OCI-LY1 (cell line): ENCODE measurements around the gene CDK17.

ENCODE experiments used
- H2AFZ ChIP-seq: fragments of 200-600 bp; sonication (generic), shearing (Covaris generic); 2 replicates; pipeline ENCODE4 v1.6.0; 2014; ENCODE audit warnings: antibody characterized with exemption, mild to moderate bottlenecking, low read length
- H3F3A ChIP-seq: fragments of 200-600 bp; sonication (generic), shearing (Covaris generic); 2 replicates; pipeline ENCODE4 v1.6.0; 2014; ENCODE audit warnings: mild to moderate bottlenecking, antibody characterized with exemption, low read length, moderate library complexity; ENCODE audit not compliant: insufficient read depth
- H3K27ac ChIP-seq: fragments of 200-600 bp; sonication (generic); 2 replicates; pipeline ENCODE4 v1.5.1; 2014; ENCODE audit warnings: low read length, mixed run types, mild to moderate bottlenecking, low read depth; ENCODE audit not compliant: poor library complexity, severe bottlenecking
- H3K27me3 ChIP-seq: fragments of 200-600 bp; sonication (generic); 2 replicates; pipeline ENCODE4 v1.6.0; 2014; ENCODE audit warnings: antibody characterized with exemption, mild to moderate bottlenecking, low read length, moderate library complexity; ENCODE audit not compliant: insufficient read depth
- H3K36me3 ChIP-seq: fragments of 200-600 bp; sonication (generic); 2 replicates; pipeline ENCODE4 v1.6.1; 2014; ENCODE audit warnings: mild to moderate bottlenecking, antibody characterized with exemption, low read length, moderate library complexity, mixed read lengths; ENCODE audit not compliant: insufficient read depth
- H3K4me1 ChIP-seq: fragments of 200-600 bp; sonication (generic); 2 replicates; pipeline ENCODE4 v1.5.1; 2014; ENCODE audit warnings: mild to moderate bottlenecking, low read length, moderate library complexity; ENCODE audit not compliant: insufficient read depth, severe bottlenecking
- H3K4me2 ChIP-seq: fragments of 200-600 bp; sonication (generic), shearing (Covaris generic); 2 replicates; pipeline ENCODE4 v1.6.1; 2014; ENCODE audit warnings: low read length
- H3K4me3 ChIP-seq: fragments of 200-600 bp; sonication (generic); 2 replicates; pipeline ENCODE4 v1.5.1; 2014; ENCODE audit warnings: low read length, low read depth, mild to moderate bottlenecking, mixed read lengths; ENCODE audit not compliant: poor library complexity, severe bottlenecking
- H3K79me2 ChIP-seq: fragments of 200-600 bp; shearing (Covaris generic); 2 replicates; pipeline ENCODE4 v1.6.1; 2016; ENCODE audit warnings: mixed run types, low read length, mixed read lengths; ENCODE audit not compliant: insufficient read depth
- H3K9ac ChIP-seq: fragments of 200-600 bp; sonication (generic), shearing (Covaris generic); 2 replicates; pipeline ENCODE4 v1.6.1; 2014; ENCODE audit warnings: mild to moderate bottlenecking, low read length, mixed read lengths
- H3K9me2 ChIP-seq: fragments of 200-600 bp; sonication (generic), shearing (Covaris generic); 2 replicates; pipeline ENCODE4 v1.6.1; 2014; ENCODE audit warnings: low read depth, mild to moderate bottlenecking, low read length, mixed read lengths
- H3K9me3 ChIP-seq: fragments of 200-600 bp; shearing (Covaris generic); 2 replicates; pipeline ENCODE4 v1.6.1; 2014; ENCODE audit warnings: low read length, mixed read lengths
- H4K20me1 ChIP-seq: fragments of 200-600 bp; sonication (generic), shearing (Covaris generic); 2 replicates; pipeline ENCODE4 v1.6.0; 2016; ENCODE audit warnings: mild to moderate bottlenecking, low read length; ENCODE audit not compliant: insufficient read depth
- EZH2 ChIP-seq: fragments of 200-600 bp; sonication (generic), shearing (Covaris generic); IDR thresholded peaks from 2 replicates; pipeline ENCODE4 v1.8.0; 2017; ENCODE audit warnings: borderline replicate concordance, mixed run types, mild to moderate bottlenecking, antibody characterized with exemption, low read length, moderate library complexity, mixed read lengths
- TF ChIP-seq, protein P1 (sequence below): fragments of 200-600 bp; sonication (generic), shearing (Covaris generic); IDR thresholded peaks from 2 replicates; pipeline ENCODE4 v1.5.1; 2017; ENCODE audit warnings: mild to moderate bottlenecking, antibody characterized with exemption, low read length, moderate library complexity, mixed read lengths

The CDK17 gene

DNA sequence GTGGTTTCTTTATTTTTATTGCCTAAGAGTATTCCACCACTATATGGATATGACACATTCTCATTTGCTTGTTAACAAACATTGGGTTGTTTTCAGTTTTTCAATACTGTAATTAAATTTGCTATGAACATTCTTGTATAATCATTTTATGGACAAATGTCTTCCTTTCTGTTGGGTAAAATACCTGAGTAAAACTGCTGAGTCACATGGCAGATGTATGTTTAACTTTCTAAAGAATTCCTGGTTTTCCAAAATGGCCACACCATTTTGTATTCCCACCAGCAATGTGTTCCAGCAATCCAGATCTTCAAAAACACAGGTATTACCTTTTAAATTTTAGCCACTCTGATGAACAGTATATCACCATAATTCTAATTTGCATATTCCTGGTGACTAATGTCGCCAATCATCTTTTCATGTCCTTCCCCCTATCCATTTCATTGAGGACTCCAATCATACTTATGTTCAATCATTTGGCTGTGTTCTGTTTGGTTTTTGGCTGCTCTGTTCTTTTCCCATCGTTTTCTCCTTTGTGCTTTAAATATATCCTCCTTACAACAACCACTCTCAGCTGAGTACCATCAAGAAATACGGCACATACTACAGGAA, 36.0 kb downstream of the CDK17 start:
- H3K9me3 ChIP-seq: no peaks in the 10 kb centered on the region
- no peaks in the 10 kb centered on the region for H3F3A ChIP-seq
- TF ChIP-seq, protein P1, sequence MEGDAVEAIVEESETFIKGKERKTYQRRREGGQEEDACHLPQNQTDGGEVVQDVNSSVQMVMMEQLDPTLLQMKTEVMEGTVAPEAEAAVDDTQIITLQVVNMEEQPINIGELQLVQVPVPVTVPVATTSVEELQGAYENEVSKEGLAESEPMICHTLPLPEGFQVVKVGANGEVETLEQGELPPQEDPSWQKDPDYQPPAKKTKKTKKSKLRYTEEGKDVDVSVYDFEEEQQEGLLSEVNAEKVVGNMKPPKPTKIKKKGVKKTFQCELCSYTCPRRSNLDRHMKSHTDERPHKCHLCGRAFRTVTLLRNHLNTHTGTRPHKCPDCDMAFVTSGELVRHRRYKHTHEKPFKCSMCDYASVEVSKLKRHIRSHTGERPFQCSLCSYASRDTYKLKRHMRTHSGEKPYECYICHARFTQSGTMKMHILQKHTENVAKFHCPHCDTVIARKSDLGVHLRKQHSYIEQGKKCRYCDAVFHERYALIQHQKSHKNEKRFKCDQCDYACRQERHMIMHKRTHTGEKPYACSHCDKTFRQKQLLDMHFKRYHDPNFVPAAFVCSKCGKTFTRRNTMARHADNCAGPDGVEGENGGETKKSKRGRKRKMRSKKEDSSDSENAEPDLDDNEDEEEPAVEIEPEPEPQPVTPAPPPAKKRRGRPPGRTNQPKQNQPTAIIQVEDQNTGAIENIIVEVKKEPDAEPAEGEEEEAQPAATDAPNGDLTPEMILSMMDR: no peak
- TF ChIP-seq EZH2: no peak
- peaks cover 93% of the 10 kb centered on the region for H3K79me2 ChIP-seq
- H3K4me3 ChIP-seq: no peak overlapping the region
- no peaks in the 10 kb centered on the region; the same call in 1 of the 2 replicates for H4K20me1 ChIP-seq
- H3K9me2 ChIP-seq: no peaks in the 10 kb centered on the region
- H3K9ac ChIP-seq: no peak overlapping the region
- no peaks in the 10 kb centered on the region for H3K4me1 ChIP-seq
- no peaks in the 10 kb centered on the region for H3K27me3 ChIP-seq
- no peak overlapping the region for H3K4me2 ChIP-seq
- no peak overlapping the region for H3K27ac ChIP-seq
- no peak overlapping the region for H2AFZ ChIP-seq
- no peaks in the 10 kb centered on the region for H3K36me3 ChIP-seq

DNA sequence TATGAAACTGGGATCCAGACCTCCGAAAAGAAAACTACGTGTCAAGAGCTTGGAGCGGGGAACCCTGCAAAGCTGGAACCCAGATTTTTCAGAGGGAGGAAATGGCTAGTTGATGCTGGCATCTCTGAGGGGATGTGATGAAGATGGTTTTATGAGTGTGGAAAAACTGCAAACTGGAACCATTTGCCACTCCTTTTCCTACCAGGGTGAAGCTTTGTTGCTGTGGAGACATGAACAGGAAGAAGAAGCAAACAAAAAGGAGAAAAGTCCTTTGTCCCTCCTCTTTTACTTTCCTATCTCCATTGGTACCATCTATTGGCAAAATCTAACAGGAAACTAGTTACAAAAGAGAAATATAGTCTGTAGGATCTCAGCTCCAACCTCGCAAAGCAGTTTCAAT, 39.2 kb downstream of the CDK17 start:
- TF ChIP-seq EZH2: no peak
- TF ChIP-seq, protein P1: no peak
- Histone ChIP-seq H3K9me3 (no peaks in the 10 kb centered on the region), H3K27ac (no peak overlapping the region)

DNA sequence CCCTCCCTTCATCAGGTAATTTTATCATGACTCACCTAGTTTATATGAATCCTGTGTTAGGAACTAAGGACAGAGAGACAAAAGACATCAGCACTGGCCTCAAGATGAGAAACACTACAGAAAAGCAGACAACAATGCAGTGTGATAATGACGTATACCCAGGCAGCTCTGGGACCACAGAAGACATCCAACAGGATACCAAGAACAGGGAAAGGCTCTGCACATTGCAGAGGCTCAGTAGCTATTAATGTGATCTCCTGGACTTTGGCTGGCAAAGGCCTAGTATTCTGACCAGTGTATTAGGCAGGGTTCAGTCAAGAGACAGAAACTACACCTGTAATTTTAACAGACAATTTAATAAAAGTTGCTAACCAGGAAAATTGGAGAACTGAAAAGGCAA, 39.7 kb downstream of the CDK17 start:
- Histone ChIP-seq H3K9ac (no peak overlapping the region), H3F3A (no peaks in the 10 kb centered on the region), H3K79me2 (peaks cover 86% of the 10 kb centered on the region), H4K20me1 (no peaks in the 10 kb centered on the region; the same call in 1 of the 2 replicates), H3K4me2 (no peak overlapping the region), H3K36me3 (no peaks in the 10 kb centered on the region), H3K4me3 (no peak overlapping the region), H2AFZ (no peak overlapping the region), H3K27me3 (no peaks in the 10 kb centered on the region), H3K9me3 (no peaks in the 10 kb centered on the region), H3K27ac (no peak overlapping the region), H3K9me2 (no peaks in the 10 kb centered on the region), H3K4me1 (no peaks in the 10 kb centered on the region)
- TF ChIP-seq, protein P1: no peak
- no peak for TF ChIP-seq EZH2

More for the DNA sequence above, 39.2 kb downstream of the CDK17 start:
- Histone ChIP-seq H3K36me3 (no peaks in the 10 kb centered on the region), H3K9ac (no peak overlapping the region), H3K79me2 (peaks cover 87% of the 10 kb centered on the region), H2AFZ (no peak overlapping the region), H3K4me2 (no peak overlapping the region), H3F3A (no peaks in the 10 kb centered on the region), H3K4me1 (no peaks in the 10 kb centered on the region), H3K9me2 (no peaks in the 10 kb centered on the region), H3K27me3 (no peaks in the 10 kb centered on the region), H3K4me3 (no peak overlapping the region), H4K20me1 (no peaks in the 10 kb centered on the region; the same call in 1 of the 2 replicates)
